HCT116 (cell line): ENCODE results near the gene SPATA6. TPM values are rescaled to one million over a fixed set of nuclear protein-coding genes. Genes with fewer than 3 reads are reported as not detected.

ENCODE experiments used
- ATAC-seq: fragments of 200-7000 bp; cut with Tn5 transposase; 2 replicates; pipeline ENCODE4 v1.9.1; 2020; ENCODE audit warnings: mild to moderate bottlenecking, moderate library complexity
- BruUV-seq: library from RNA; stranded (reverse); fragments of 400-500 nt; replicated peaks from 2 replicates; lab custom pipeline; 2021; lab: Mats Ljungman, UMichigan
- CTCF ChIA-PET: fragments of 300-600 bp; sonication (Branson Sonifier 250); formaldehyde crosslinking; loops from one replicate; lab custom pipeline; 2021; ENCODE audit warnings: antibody characterized with exemption; lab: Charles Lee
- POLR2A ChIA-PET: fragments of 300-600, 350-600 bp; sonication (Branson Sonifier 250); formaldehyde crosslinking; loops from one replicate; lab custom pipeline; 2021; ENCODE audit warnings: antibody characterized with exemption; lab: Charles Lee
- RAD21 ChIA-PET, 2 experiments: fragments of 300-600 bp; sonication (Branson Sonifier 250); formaldehyde crosslinking; loops; one replicate each; lab custom pipeline; 2023; ENCODE audit warnings: low total read pairs in 2 of 2; ENCODE audit not compliant: uncharacterized antibody in 2 of 2, unreplicated experiment in 2 of 2, low non-redundant PET in 1 of 2; lab: Charles Lee
- DNase-seq: peaks from one replicate; pipeline ENCODE4 v3.0.0-alpha.2; 2010; ENCODE audit warnings: low read depth, low spot score
- H2AFZ ChIP-seq: fragments of 200-600 bp; shearing (Covaris generic), sonication (generic); 2 replicates; pipeline ENCODE4 v1.6.1; 2017; ENCODE audit warnings: low read depth, mixed run types, mixed read lengths, antibody characterized with exemption, low read length; ENCODE audit not compliant: poor library complexity, severe bottlenecking
- H3K27ac ChIP-seq: 2 replicates; pipeline ENCODE4 v1.5.1; 2012; ENCODE audit warnings: low read depth, low read length
- H3K27me3 ChIP-seq: fragments of 200-600 bp; sonication (generic); 2 replicates; pipeline ENCODE4 v1.6.1; 2016; ENCODE audit warnings: mixed run types, low read length, mixed read lengths; ENCODE audit not compliant: insufficient read depth
- H3K36me3 ChIP-seq, 2 experiments: fragments of 200-500 bp in 1 of 2; fragments of 200-600 bp in 1 of 2; sonication (Bioruptor generic) in 1 of 2; sonication (generic) in 1 of 2; 2 replicates each; pipeline versions ENCODE4 v1.5.1 to v1.6.1; 2014 to 2016; ENCODE audit warnings: low read length in 2 of 2, inconsistent platforms in 1 of 2, mixed read lengths in 1 of 2, mixed run types in 1 of 2; ENCODE audit not compliant: insufficient read depth in 2 of 2, control insufficient read depth in 1 of 2
- H3K4me1 ChIP-seq, 2 experiments: fragments of 200-600 bp in 1 of 2; sonication (generic) in 1 of 2; 2 replicates each; pipeline versions ENCODE4 v1.5.1 to v1.6.1; 2012 to 2017; ENCODE audit warnings: low read length in 2 of 2, inconsistent platforms in 1 of 2, mild to moderate bottlenecking in 1 of 2, mixed read lengths in 1 of 2, mixed run types in 1 of 2, moderate library complexity in 1 of 2; ENCODE audit not compliant: insufficient read depth in 2 of 2, control insufficient read depth in 1 of 2
- H3K4me2 ChIP-seq: fragments of 200-600 bp; sonication (generic); 2 replicates; pipeline ENCODE4 v1.6.1; 2017; ENCODE audit warnings: mixed run types, low read length, mixed read lengths
- H3K4me3 ChIP-seq, 2 experiments: fragments of 200-600 bp in 1 of 2; sonication (generic) in 1 of 2; replicated peaks in 1 of 2; 2 replicates each; pipeline ENCODE4 v1.5.1; 2011 to 2016; ENCODE audit warnings: low read length in 2 of 2, control low read depth in 1 of 2, low read depth in 1 of 2, mild to moderate bottlenecking in 1 of 2, mixed read lengths in 1 of 2, mixed run types in 1 of 2
- H3K79me2 ChIP-seq: fragments of 200-600 bp; sonication (generic); 2 replicates; pipeline ENCODE4 v1.6.1; 2017; ENCODE audit warnings: mild to moderate bottlenecking, mixed run types, low read length, moderate library complexity, mixed read lengths; ENCODE audit not compliant: insufficient read depth
- H3K9ac ChIP-seq: fragments of 200-600 bp; sonication (generic); 2 replicates; pipeline ENCODE4 v1.6.1; 2016; ENCODE audit warnings: low read length, mixed read lengths
- H3K9me2 ChIP-seq: fragments of 200-600 bp; sonication (generic), shearing (Covaris generic); 2 replicates; pipeline ENCODE4 v1.6.1; 2017; ENCODE audit warnings: mixed run types, mild to moderate bottlenecking, moderate library complexity; ENCODE audit not compliant: insufficient read depth
- H3K9me3 ChIP-seq, 2 experiments: fragments of 200-500 bp in 1 of 2; fragments of 200-600 bp in 1 of 2; sonication (Bioruptor generic) in 1 of 2; sonication (generic) in 1 of 2; 2 replicates each; pipeline ENCODE4 v1.6.1; 2014 to 2017; ENCODE audit warnings: low read length in 2 of 2, mixed read lengths in 2 of 2, inconsistent platforms in 1 of 2, low read depth in 1 of 2, mild to moderate bottlenecking in 1 of 2, mixed run types in 1 of 2, moderate library complexity in 1 of 2; ENCODE audit not compliant: control insufficient read depth in 1 of 2, insufficient read depth in 1 of 2
- H4K20me1 ChIP-seq: fragments of 200-600 bp; sonication (generic), shearing (Covaris generic); 2 replicates; pipeline ENCODE4 v1.6.1; 2017; ENCODE audit warnings: mixed run types, mild to moderate bottlenecking, moderate library complexity; ENCODE audit not compliant: insufficient read depth
- CEBPB ChIP-seq: IDR thresholded peaks from 2 replicates; pipeline ENCODE4 v1.6.1; 2012; ENCODE audit warnings: low read depth
- EZH2 ChIP-seq: fragments of 200-600 bp; sonication (generic); IDR thresholded peaks from 2 replicates; pipeline ENCODE4 v1.6.1; 2017; ENCODE audit warnings: antibody characterized with exemption, mixed run types
- FOSL1 ChIP-seq: IDR thresholded peaks from 2 replicates; pipeline ENCODE4 v1.6.1; 2012; ENCODE audit warnings: low read depth
- RAD21 ChIP-seq: IDR thresholded peaks from 2 replicates; pipeline ENCODE4 v1.6.1; 2012; ENCODE audit warnings: low read depth, mild to moderate bottlenecking
- YY1 ChIP-seq: IDR thresholded peaks from 2 replicates; pipeline ENCODE4 v1.6.1; 2011; ENCODE audit warnings: low read length, low read depth, moderate library complexity, mild to moderate bottlenecking; ENCODE audit not compliant: insufficient replicate concordance; ENCODE audit errors: extremely low read depth
- ZFX ChIP-seq: fragments of 450-650 bp; IDR thresholded peaks from 2 replicates; pipeline ENCODE4 v1.6.1; 2017
- intact Hi-C: fragments of 100-400 bp; cut with micrococcal nuclease; formaldehyde crosslinking; loops from 2 replicates; pipeline ENCODE4 v1.10.0; 2022
- total RNA-seq: library from RNA; stranded (reverse); gene quantifications from one replicate; pipeline ENCODE4 v1.2.1, GENCODE V29; 2021; ENCODE audit not compliant: unreplicated experiment
- TF ChIP-seq, protein P1 (sequence below): IDR thresholded peaks from 2 replicates; pipeline ENCODE4 v1.6.1; 2012

SPATA6 gene
- total RNA-seq, 1 experiment from 2014 or later, result 8.6 TPM

- no peaks in the 10 kb centered on the region for H4K20me1 ChIP-seq
- no peaks in the 10 kb centered on the region for H3K79me2 ChIP-seq
- H2AFZ ChIP-seq, result no peak overlapping the region
- intact Hi-C loops, result no loop called here
- ChIA-PET RAD21 (no interaction called here), CTCF (no interaction called here)
- BruUV-seq, result no TSS peak
- H3K27me3 ChIP-seq, result no peaks in the 10 kb centered on the region
- no peak for ATAC-seq
- no peak overlapping the region for H3K27ac ChIP-seq
- no peak overlapping the region for H3K4me3 ChIP-seq
- H3K9ac ChIP-seq, result no peak overlapping the region
- H3K4me1 ChIP-seq, result no peaks in the 10 kb centered on the region
- no peaks in the 10 kb centered on the region for H3K9me3 ChIP-seq
- TF ChIP-seq EZH2 (no peak), FOSL1 (no peak), ZFX (no peak), CEBPB (0 out of 2 replicates have a peak, but pooled peaks have one; percentile 25)
- TF ChIP-seq, protein P1, sequence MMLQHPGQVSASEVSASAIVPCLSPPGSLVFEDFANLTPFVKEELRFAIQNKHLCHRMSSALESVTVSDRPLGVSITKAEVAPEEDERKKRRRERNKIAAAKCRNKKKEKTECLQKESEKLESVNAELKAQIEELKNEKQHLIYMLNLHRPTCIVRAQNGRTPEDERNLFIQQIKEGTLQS, result no peak
- TF ChIP-seq, all 23 proteins: peak for 1
- no peaks in the 10 kb centered on the region for H3K9me2 ChIP-seq
- no peak overlapping the region for H3K4me2 ChIP-seq
- POLR2A ChIA-PET, result no interaction called here
- H3K36me3 ChIP-seq, result no peaks in the 10 kb centered on the region
- DNase-seq, result no peak
Observed at GRCh38 chr1:48362901-48363300, 109.1 kb downstream of the SPATA6 start.

GRCh38 chr1:48356901-48357300 lies 115.1 kb downstream of the SPATA6 start:
- Histone ChIP-seq H3K4me3 (no peak overlapping the region), H2AFZ (no peak overlapping the region), H3K9ac (no peak overlapping the region), H3K36me3 (no peaks in the 10 kb centered on the region), H3K27ac (no peak overlapping the region), H3K9me2 (no peaks in the 10 kb centered on the region), H3K79me2 (no peaks in the 10 kb centered on the region), H3K4me2 (no peak overlapping the region), H3K27me3 (no peaks in the 10 kb centered on the region), H4K20me1 (no peaks in the 10 kb centered on the region; the same call in 1 of the 2 replicates), H3K4me1 (no peaks in the 10 kb centered on the region), H3K9me3 (no peaks in the 10 kb centered on the region)
- DNase-seq (no peak), ATAC-seq (no peak)
- CTCF ChIA-PET, result interaction anchor here (3.5 kb wide), 1 partner anchor 140 kb away, joined by 12 read pairs; no protein-coding TSS in a partner anchor
- RAD21 ChIA-PET, result no interaction called here
- no TSS peak for BruUV-seq
- POLR2A ChIA-PET, result no interaction called here
- TF ChIP-seq RAD21 (0 out of 2 replicates have a peak, but pooled peaks have one; percentile 3), YY1 (no peak)
- intact Hi-C loops, result no loop called here
